Measurements from ENCODE around the gene ZNF451. TPM values are rescaled to one million over a fixed set of nuclear protein-coding genes. Genes with fewer than 3 reads are reported as not detected.

Gene ZNF451
- total and polyA plus RNA-seq, 2 donors: 12.4 to 173 TPM

DNA sequence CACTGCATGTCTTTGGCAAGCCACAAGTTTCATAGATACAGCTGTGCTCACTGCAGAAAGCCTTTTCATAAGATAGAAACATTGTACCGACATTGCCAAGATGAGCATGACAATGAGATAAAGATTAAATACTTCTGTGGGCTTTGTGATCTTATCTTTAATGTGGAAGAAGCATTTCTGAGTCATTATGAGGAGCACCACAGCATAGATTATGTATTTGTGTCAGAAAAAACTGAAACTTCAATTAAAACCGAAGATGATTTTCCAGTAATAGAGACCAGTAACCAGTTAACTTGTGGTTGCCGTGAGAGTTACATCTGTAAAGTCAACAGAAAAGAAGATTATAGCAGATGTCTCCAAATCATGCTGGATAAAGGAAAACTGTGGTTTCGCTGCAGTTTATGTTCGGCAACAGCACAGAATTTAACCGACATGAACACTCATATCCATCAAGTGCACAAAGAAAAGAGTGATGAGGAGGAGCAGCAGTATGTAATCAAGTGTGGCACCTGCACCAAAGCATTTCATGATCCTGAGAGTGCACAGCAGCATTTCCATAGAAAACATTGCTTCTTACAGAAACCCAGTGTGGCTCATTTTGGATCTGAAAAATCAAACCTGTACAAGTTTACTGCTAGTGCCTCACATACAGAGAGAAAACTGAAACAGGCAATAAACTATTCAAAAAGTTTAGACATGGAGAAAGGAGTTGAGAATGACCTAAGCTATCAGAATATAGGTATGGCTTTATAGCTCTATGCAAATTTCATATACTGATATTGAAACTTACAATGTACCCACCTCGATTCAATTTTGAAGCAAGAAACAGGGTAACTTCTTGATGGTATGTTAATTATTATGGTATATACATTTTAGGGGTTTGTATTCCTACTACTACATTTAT, 58.2 kb downstream of the ZNF451 start:
- 70% methylated on average over 7 of the region's 7 CpGs for WGBS
- no peak for DNase-seq (ENCODE audit: extremely low spot score)
- Histone ChIP-seq H3K4me3 (ENCODE audit: low read depth, low read length) (no peak overlapping the region), H3K4me1 (ENCODE audit: insufficient read depth) (no peaks in the 10 kb centered on the region), H3K27ac (ENCODE audit: low read depth) (no peak overlapping the region), H3K36me3 (ENCODE audit: insufficient read depth) (peaks cover 3% of the 10 kb centered on the region)

- Histone ChIP-seq H3K4me1 (ENCODE audit: insufficient read depth) (no peaks in the 10 kb centered on the region), H3K27ac (ENCODE audit: low read depth) (no peak overlapping the region), H3K4me3 (ENCODE audit: low read depth, low read length) (no peak overlapping the region), H3K36me3 (ENCODE audit: insufficient read depth) (no peaks in the 10 kb centered on the region)
- no peak for DNase-seq (ENCODE audit: extremely low spot score)
Measured at GRCh38 chr6:57158658-57159057, 68.7 kb downstream of the ZNF451 start.

- Histone ChIP-seq H3K4me3 (ENCODE audit: low read depth, low read length) (no peak overlapping the region), H3K4me1 (ENCODE audit: insufficient read depth) (no peaks in the 10 kb centered on the region), H3K36me3 (ENCODE audit: insufficient read depth) (no peaks in the 10 kb centered on the region), H3K27ac (ENCODE audit: low read depth) (no peak overlapping the region)
- DNase-seq (ENCODE audit: extremely low spot score): no peak
- WGBS: 97% methylated on average over 2 of the region's 2 CpGs
Measured at GRCh38 chr6:57159127-57159526, 69.1 kb downstream of the ZNF451 start.

GRCh38 chr6:57162028-57162427, 72.0 kb downstream of the ZNF451 start:
- Histone ChIP-seq H3K27ac (ENCODE audit: low read depth) (no peak overlapping the region), H3K36me3 (ENCODE audit: insufficient read depth) (no peaks in the 10 kb centered on the region), H3K4me3 (ENCODE audit: low read depth, low read length) (no peak overlapping the region), H3K4me1 (ENCODE audit: insufficient read depth) (no peaks in the 10 kb centered on the region)
- DNase-seq (ENCODE audit: extremely low spot score): no peak
- 81% methylated on average over 2 of the region's 2 CpGs for WGBS

- no peaks in the 10 kb centered on the region for H3K36me3 ChIP-seq (ENCODE audit: insufficient read depth)
- WGBS: 84% methylated on average over 3 of the region's 3 CpGs
Measured at GRCh38 chr6:57162516-57162915, 72.5 kb downstream of the ZNF451 start.

GRCh38 chr6:57163956-57164355, 74.0 kb downstream of the ZNF451 start:
- no peaks in the 10 kb centered on the region for H3K4me1 ChIP-seq (ENCODE audit: insufficient read depth)
- H3K36me3 ChIP-seq (ENCODE audit: insufficient read depth): no peaks in the 10 kb centered on the region

More at GRCh38 chr6:57162516-57162915, 72.5 kb downstream of the ZNF451 start:
- DNase-seq (ENCODE audit: extremely low spot score): no peak
- Histone ChIP-seq H3K4me3 (ENCODE audit: low read depth, low read length) (no peak overlapping the region), H3K27ac (ENCODE audit: low read depth) (no peak overlapping the region), H3K4me1 (ENCODE audit: insufficient read depth) (no peaks in the 10 kb centered on the region)

GRCh38 chr6:57165080-57165479, 75.1 kb downstream of the ZNF451 start:
- 90% methylated on average over 1 of the region's 1 CpG for WGBS
- H3K4me1 ChIP-seq (ENCODE audit: insufficient read depth): no peaks in the 10 kb centered on the region
- no peaks in the 10 kb centered on the region for H3K36me3 ChIP-seq (ENCODE audit: insufficient read depth)
- H3K4me3 ChIP-seq (ENCODE audit: low read depth, low read length): no peak overlapping the region
- no peak for DNase-seq (ENCODE audit: extremely low spot score)
- no peak overlapping the region for H3K27ac ChIP-seq (ENCODE audit: low read depth)

More at GRCh38 chr6:57163956-57164355, 74.0 kb downstream of the ZNF451 start:
- no peak for DNase-seq (ENCODE audit: extremely low spot score)
- Histone ChIP-seq H3K27ac (ENCODE audit: low read depth) (no peak overlapping the region), H3K4me3 (ENCODE audit: low read depth, low read length) (no peak overlapping the region)
- WGBS: 96% methylated on average over 2 of the region's 2 CpGs

DNA sequence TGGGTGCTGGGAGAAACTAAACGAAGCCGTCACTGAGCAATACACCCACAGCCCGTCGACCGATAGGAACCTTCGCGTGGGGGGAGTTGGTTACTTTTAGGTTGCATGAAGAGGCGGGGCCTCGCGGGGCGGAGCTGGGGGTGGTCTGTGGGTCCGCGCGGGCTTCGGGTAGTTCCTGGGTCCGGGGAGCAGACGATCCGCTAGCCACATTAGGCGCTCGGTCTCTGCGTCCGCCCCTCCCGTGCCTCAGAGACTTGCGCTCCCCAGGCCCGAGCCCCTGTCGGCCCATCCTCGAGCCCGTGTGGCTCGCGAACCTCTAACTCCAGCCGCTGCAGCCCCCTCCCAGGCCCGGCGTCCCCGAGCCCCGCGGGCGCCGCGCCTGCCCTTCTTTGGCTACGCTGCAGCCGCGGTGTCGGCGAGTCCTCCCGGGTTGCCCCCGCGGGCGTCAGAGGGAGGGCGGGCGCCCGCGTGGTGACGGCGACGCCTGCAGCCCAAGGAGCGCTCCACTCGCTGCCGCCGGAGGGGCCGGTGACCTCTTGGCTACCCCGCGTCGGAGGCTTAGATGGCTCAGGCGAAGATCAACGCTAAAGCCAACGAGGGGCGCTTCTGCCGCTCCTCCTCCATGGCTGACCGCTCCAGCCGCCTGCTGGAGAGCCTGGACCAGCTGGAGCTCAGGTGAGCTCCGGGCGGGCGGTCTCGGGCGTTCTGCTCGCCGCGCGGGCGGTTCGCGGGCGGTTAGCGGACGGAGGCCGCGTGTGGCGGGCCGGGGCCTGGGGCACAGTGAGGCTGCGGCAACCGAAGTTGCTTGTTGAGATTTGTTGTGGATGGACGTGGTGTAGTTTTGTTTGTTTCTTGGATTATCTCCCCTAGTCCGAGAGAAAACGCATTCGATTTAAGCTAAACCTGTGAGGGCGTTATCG, 82.4 kb downstream of the ZNF451 start, which contains the start of gene BAG2:
Gene BAG2, plus strand, starts transcription at position 191 of the 920 bp plus-strand sequence. Its CDS starts 372 bp downstream, at position 563.
- Histone ChIP-seq H3K27ac (ENCODE audit: low read depth) (peak within 1 kb of the TSS; percentile 89), H3K36me3 (ENCODE audit: insufficient read depth) (no peaks in the 10 kb centered on the region), H3K4me3 (ENCODE audit: low read depth, low read length) (peak within 1 kb of the TSS; percentile 80), H3K4me1 (ENCODE audit: insufficient read depth) (no peaks in the 10 kb centered on the region)
- no peak for DNase-seq (ENCODE audit: extremely low spot score)
- WGBS: under 1% methylated on average over 97 of the region's 97 CpGs

GRCh38 chr6:57173056-57173885, 83.3 kb downstream of the ZNF451 start:
- H3K4me3 ChIP-seq (ENCODE audit: low read depth, low read length): peak overlapping the region; percentile 80
- H3K4me1 ChIP-seq (ENCODE audit: insufficient read depth): no peaks in the 10 kb centered on the region
- H3K27ac ChIP-seq (ENCODE audit: low read depth): peak overlapping the region; percentile 89
- WGBS: 8% methylated on average over 19 of the region's 19 CpGs
- H3K36me3 ChIP-seq (ENCODE audit: insufficient read depth): no peaks in the 10 kb centered on the region
- DNase-seq (ENCODE audit: extremely low spot score): peak; percentile 5

DNA sequence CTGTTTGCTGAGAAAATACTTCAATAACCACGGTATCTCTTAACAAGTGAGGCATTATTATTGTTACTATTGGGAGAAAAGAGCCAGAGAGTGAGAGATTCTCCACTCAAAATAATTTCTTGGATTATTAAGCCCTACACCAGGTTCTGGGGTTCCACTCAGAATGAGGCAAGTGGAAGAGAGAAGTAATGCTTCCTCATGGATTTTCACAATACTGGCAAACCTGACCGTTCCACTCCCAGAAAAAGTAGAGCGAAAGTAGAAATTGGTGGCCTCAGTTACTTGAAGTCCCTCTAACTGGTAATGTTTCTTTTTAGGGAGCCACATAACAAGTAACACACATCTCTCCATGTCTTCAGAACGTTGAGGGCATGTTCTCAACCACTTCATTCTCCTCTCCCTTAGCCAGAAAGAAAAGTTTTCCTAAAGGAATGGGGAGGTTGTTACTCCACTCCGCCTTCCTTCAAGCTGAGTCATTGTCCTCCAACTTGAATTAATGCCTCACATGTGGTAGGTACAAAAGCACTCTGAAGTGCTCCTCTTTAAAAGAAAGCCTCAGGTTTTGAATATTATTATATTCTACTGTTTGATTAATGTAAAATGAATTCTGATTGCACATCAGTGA, 84.0 kb downstream of the ZNF451 start:
- no peaks in the 10 kb centered on the region for H3K36me3 ChIP-seq (ENCODE audit: insufficient read depth)
- DNase-seq (ENCODE audit: extremely low spot score): no peak
- WGBS: 27% methylated on average over 5 of the region's 5 CpGs
- peak overlapping the region; percentile 80 for H3K4me3 ChIP-seq (ENCODE audit: low read depth, low read length)
- peak overlapping the region; percentile 59 for H3K27ac ChIP-seq (ENCODE audit: low read depth)
- H3K4me1 ChIP-seq (ENCODE audit: insufficient read depth): no peaks in the 10 kb centered on the region

GRCh38 chr6:57174511-57174907, 84.5 kb downstream of the ZNF451 start:
- 34% methylated on average over 3 of the region's 3 CpGs for WGBS
- no peak overlapping the region for H3K4me3 ChIP-seq (ENCODE audit: low read depth, low read length)
- no peak overlapping the region for H3K27ac ChIP-seq (ENCODE audit: low read depth)
- no peaks in the 10 kb centered on the region for H3K36me3 ChIP-seq (ENCODE audit: insufficient read depth)
- no peaks in the 10 kb centered on the region for H3K4me1 ChIP-seq (ENCODE audit: insufficient read depth)
- DNase-seq (ENCODE audit: extremely low spot score): no peak

DNA sequence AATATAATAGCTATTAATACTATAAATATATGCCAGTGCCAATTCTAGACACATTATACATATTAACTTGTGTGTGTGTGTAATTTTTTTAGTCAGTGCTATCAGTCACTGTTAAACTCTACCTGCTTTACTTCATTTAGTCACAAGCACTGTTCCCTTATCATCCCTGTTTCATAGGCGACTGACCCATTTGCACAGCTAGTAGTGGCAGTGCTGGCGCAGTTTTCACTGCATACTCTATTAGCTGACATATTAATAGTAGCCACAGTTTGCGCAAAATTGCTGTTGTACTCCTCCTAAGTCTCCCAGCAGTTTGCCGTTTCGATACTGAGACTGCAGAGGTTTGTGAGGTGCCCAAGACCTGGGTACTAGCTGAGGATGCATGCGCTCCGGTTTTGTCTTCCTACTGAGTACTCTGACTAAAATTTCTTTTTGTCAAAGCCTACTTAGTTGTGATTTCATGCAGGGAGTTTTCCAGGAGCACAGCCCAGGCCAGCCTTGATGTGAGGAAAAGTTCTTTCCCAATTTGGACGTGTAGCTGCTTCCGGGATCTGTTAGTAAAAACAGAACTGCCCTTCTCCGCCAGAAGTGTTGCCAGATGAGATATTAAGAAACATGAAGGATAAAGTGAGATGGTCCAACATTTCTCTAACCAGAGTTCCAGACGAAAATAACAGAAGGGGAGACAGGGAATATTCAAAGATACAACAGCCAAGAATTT, 87.7 kb downstream of the ZNF451 start:
- H3K27ac ChIP-seq (ENCODE audit: low read depth): peak overlapping the region; percentile 83
- H3K36me3 ChIP-seq (ENCODE audit: insufficient read depth): no peaks in the 10 kb centered on the region
- WGBS: 31% methylated on average over 11 of the region's 11 CpGs
- H3K4me1 ChIP-seq (ENCODE audit: insufficient read depth): peaks cover 1% of the 10 kb centered on the region
- no peak for DNase-seq (ENCODE audit: extremely low spot score)
- no peak overlapping the region for H3K4me3 ChIP-seq (ENCODE audit: low read depth, low read length)

Data from urinary bladder (tissue), 4 donors.